AG09309 (cell line): ENCODE measurements around the gene VCX3B.
"Not testable (repeated sequence)": the region's sequence is repeated elsewhere in the genome, so short reads cannot be mapped to it uniquely, and the experiment has no call there.

Experiments
- DNase-seq: peaks from one replicate; pipeline ENCODE4 v3.0.0-alpha.2; 2010; ENCODE audit warnings: low read depth
- H3K4me3 ChIP-seq: 2 replicates; pipeline ENCODE4 v1.5.1; 2011; ENCODE audit warnings: mild to moderate bottlenecking, low read depth, low read length, moderate library complexity; ENCODE audit not compliant: control insufficient read depth
- CTCF ChIP-seq: IDR thresholded peaks from 2 replicates; pipeline ENCODE4 v1.5.1; 2011; ENCODE audit warnings: mild to moderate bottlenecking, low read depth, low read length, inconsistent platforms; ENCODE audit not compliant: insufficient read depth, control insufficient read depth; ENCODE audit errors: missing control alignments

Gene VCX3B

GRCh38 chrX:8464530-8464929 lies at the start of gene VCX3B:
TSS of gene VCX3B (plus strand) at chrX:8464830. CDS start at chrX:8465451, 621 bp downstream.
- not testable (repeated sequence) for H3K4me3 ChIP-seq, DNase-seq

- H3K4me3 ChIP-seq = no peak overlapping the region
- no peak for DNase-seq
- TF ChIP-seq CTCF = no peak
These were observed 46.3 kb upstream of the VCX3B start for GRCh38 chrX:8418301-8418700.

GRCh38 chrX:8424912-8425311 lies 39.7 kb upstream of the VCX3B start:
- no peak overlapping the region for H3K4me3 ChIP-seq
- no peak for TF ChIP-seq CTCF
- DNase-seq = no peak

GRCh38 chrX:8429692-8430249 lies 34.9 kb upstream of the VCX3B start:
- no peak overlapping the region for H3K4me3 ChIP-seq
- no peak for DNase-seq
- TF ChIP-seq CTCF = no peak

- no peak for DNase-seq
- TF ChIP-seq CTCF = no peak
- no peak overlapping the region for H3K4me3 ChIP-seq
These were observed 34.2 kb upstream of the VCX3B start for GRCh38 chrX:8430444-8430843.

- no peak for TF ChIP-seq CTCF
- no peak overlapping the region for H3K4me3 ChIP-seq
- no peak for DNase-seq
These were observed 32.2 kb upstream of the VCX3B start for GRCh38 chrX:8432396-8432795.

GRCh38 chrX:8433109-8434062 lies 31.2 kb upstream of the VCX3B start:
- DNase-seq = no peak
- no peak overlapping the region for H3K4me3 ChIP-seq
- no peak for TF ChIP-seq CTCF
